H9 (cell line): Measurements from ENCODE around the gene MTFP1. TPM values are rescaled to one million over a fixed set of nuclear protein-coding genes. Genes with fewer than 3 reads are reported as not detected.
A peak's percentile ranks its signal among the peaks of the same experiment; 100 is the strongest.

Experiments used
- DNase-seq: peaks from one replicate; pipeline ENCODE4 v3.0.0-alpha.2; 2017
- H2AFZ ChIP-seq: one replicate; pipeline ENCODE4 v1.6.1; 2013; ENCODE audit warnings: mild to moderate bottlenecking, low read length, control low read depth, moderate library complexity
- H2AK5ac ChIP-seq: 2 replicates; pipeline ENCODE4 v1.6.1; 2013; ENCODE audit warnings: low read length, control low read depth, mixed read lengths; ENCODE audit not compliant: insufficient read length
- H2BK120ac ChIP-seq: one replicate; pipeline ENCODE4 v1.6.1; 2013; ENCODE audit warnings: low read depth, mild to moderate bottlenecking, low read length, control low read depth, inconsistent platforms; ENCODE audit not compliant: poor library complexity, severe bottlenecking
- H2BK12ac ChIP-seq: 2 replicates; pipeline ENCODE4 v1.6.1; 2013; ENCODE audit warnings: low read length, control low read depth, mixed read lengths, low read depth; ENCODE audit not compliant: insufficient read length
- H2BK15ac ChIP-seq: 2 replicates; pipeline ENCODE4 v1.6.1; 2013; ENCODE audit warnings: low read depth, low read length, control low read depth
- H2BK20ac ChIP-seq: one replicate; pipeline ENCODE4 v1.6.1; 2013; ENCODE audit warnings: low read depth, mild to moderate bottlenecking, low read length, control low read depth, inconsistent platforms; ENCODE audit not compliant: poor library complexity, severe bottlenecking
- H2BK5ac ChIP-seq: 2 replicates; pipeline ENCODE4 v1.6.1; 2013; ENCODE audit warnings: low read length, control low read depth, mixed read lengths; ENCODE audit not compliant: insufficient read length
- H3K14ac ChIP-seq: 2 replicates; pipeline ENCODE4 v1.6.1; 2013; ENCODE audit warnings: low read length, control low read depth; ENCODE audit not compliant: insufficient read depth
- H3K18ac ChIP-seq: 2 replicates; pipeline ENCODE4 v1.6.1; 2013; ENCODE audit warnings: low read depth, mild to moderate bottlenecking, mixed read lengths, low read length, control low read depth; ENCODE audit not compliant: insufficient read length
- H3K23ac ChIP-seq: 2 replicates; pipeline ENCODE4 v1.6.1; 2013; ENCODE audit warnings: low read length, control low read depth, mixed read lengths, low read depth; ENCODE audit not compliant: insufficient read length
- H3K23me2 ChIP-seq: 2 replicates; pipeline ENCODE4 v1.6.1; 2013; ENCODE audit warnings: low read depth, mild to moderate bottlenecking, mixed read lengths, low read length, control low read depth; ENCODE audit not compliant: insufficient read length, poor library complexity, severe bottlenecking
- H3K27ac ChIP-seq: 2 replicates; pipeline ENCODE4 v1.5.1; 2013; ENCODE audit warnings: low read length, control low read depth, mixed read lengths, low read depth; ENCODE audit not compliant: insufficient read length
- H3K27me3 ChIP-seq: 2 replicates; pipeline ENCODE4 v1.6.1; 2013; ENCODE audit warnings: low read length, control low read depth, inconsistent platforms; ENCODE audit not compliant: insufficient read depth
- H3K4ac ChIP-seq: 2 replicates; pipeline ENCODE4 v1.6.1; 2013; ENCODE audit warnings: low read depth, mild to moderate bottlenecking, control low read depth, inconsistent platforms, low read length, moderate library complexity
- H3K4me1 ChIP-seq: 2 replicates; pipeline ENCODE4 v1.6.1; 2013; ENCODE audit warnings: low read length, control low read depth, inconsistent platforms; ENCODE audit not compliant: insufficient read depth
- H3K4me2 ChIP-seq: 2 replicates; pipeline ENCODE4 v1.6.1; 2013; ENCODE audit warnings: low read length, control low read depth, mixed read lengths; ENCODE audit not compliant: insufficient read length, insufficient read depth
- H3K56ac ChIP-seq: 2 replicates; pipeline ENCODE4 v1.6.1; 2013; ENCODE audit warnings: low read depth, mild to moderate bottlenecking, mixed read lengths, low read length, control low read depth; ENCODE audit not compliant: insufficient read length
- H3K79me1 ChIP-seq: 2 replicates; pipeline ENCODE4 v1.6.1; 2013; ENCODE audit warnings: low read depth, mild to moderate bottlenecking, moderate library complexity, low read length, control low read depth, inconsistent platforms; ENCODE audit not compliant: insufficient read depth, poor library complexity, severe bottlenecking
- H3K79me2 ChIP-seq: 2 replicates; pipeline ENCODE4 v1.6.1; 2013; ENCODE audit warnings: low read length, control low read depth, inconsistent platforms; ENCODE audit not compliant: insufficient read depth
- H3K9ac ChIP-seq: 2 replicates; pipeline ENCODE4 v1.6.1; 2013; ENCODE audit warnings: low read length, control low read depth, mixed read lengths; ENCODE audit not compliant: insufficient read length; ENCODE audit errors: extremely low read depth
- H3K9me3 ChIP-seq: one replicate; pipeline ENCODE4 v1.6.1; 2013; ENCODE audit warnings: low read depth, low read length, inconsistent platforms; ENCODE audit not compliant: control insufficient read depth
- H3T11ph ChIP-seq: one replicate; pipeline ENCODE4 v1.6.1; 2013; ENCODE audit warnings: mild to moderate bottlenecking, low read length, control low read depth, inconsistent platforms
- H4K20me1 ChIP-seq: one replicate; pipeline ENCODE4 v1.6.1; 2013; ENCODE audit not compliant: control insufficient read depth, insufficient read length, insufficient read depth
- H4K5ac ChIP-seq: 2 replicates; pipeline ENCODE4 v1.6.1; 2013; ENCODE audit warnings: low read depth, mild to moderate bottlenecking, mixed read lengths, low read length, control low read depth; ENCODE audit not compliant: insufficient read length
- H4K8ac ChIP-seq: replicated peaks from 2 replicates; pipeline ENCODE4 v1.6.1; 2013; ENCODE audit warnings: low read length, control low read depth, mixed read lengths, low read depth; ENCODE audit not compliant: insufficient read length
- H4K91ac ChIP-seq: 2 replicates; pipeline ENCODE4 v1.6.1; 2013; ENCODE audit warnings: low read depth, mild to moderate bottlenecking, moderate library complexity, mixed read lengths, low read length, control low read depth; ENCODE audit not compliant: insufficient read length
- H3K27ac Mint-ChIP-seq, 3 experiments: 2 replicates in 2 of 3; 3 replicates in 1 of 3; pipeline ENCODE4 v1.8.0; 2020 to 2021; ENCODE audit warnings: mixed read lengths in 3 of 3, mild to moderate bottlenecking in 1 of 3, moderate library complexity in 1 of 3
- H3K27me3 Mint-ChIP-seq: 2 replicates; pipeline ENCODE4 v1.8.0; 2021; ENCODE audit warnings: low read depth, mild to moderate bottlenecking, moderate library complexity, mixed read lengths
- H3K36me3 Mint-ChIP-seq, 3 experiments: 2 replicates in 2 of 3; 3 replicates in 1 of 3; pipeline ENCODE4 v1.8.0; 2020 to 2021; ENCODE audit warnings: low read depth in 3 of 3, mixed read lengths in 3 of 3; ENCODE audit not compliant: insufficient read depth in 1 of 3
- H3K4me1 Mint-ChIP-seq, 2 experiments: 2 replicates each; pipeline ENCODE4 v1.8.0; 2020; ENCODE audit warnings: mixed read lengths in 2 of 2
- H3K4me3 Mint-ChIP-seq, 2 experiments: 2 replicates in 1 of 2; 3 replicates in 1 of 2; pipeline ENCODE4 v1.8.0; 2020 to 2021; ENCODE audit warnings: mild to moderate bottlenecking in 2 of 2, mixed read lengths in 2 of 2, moderate library complexity in 1 of 2
- H3K9me3 Mint-ChIP-seq, 2 experiments: 2 replicates in 1 of 2; 3 replicates in 1 of 2; pipeline ENCODE4 v1.8.0; 2020; ENCODE audit warnings: mild to moderate bottlenecking in 2 of 2, mixed read lengths in 2 of 2, moderate library complexity in 1 of 2
- CTCF ChIP-seq: fragments of 200-600 bp; sonication (generic); conservative IDR thresholded peaks from 3 replicates; pipeline ENCODE4 v1.8.0; 2021; ENCODE audit warnings: antibody characterized with exemption, mild to moderate bottlenecking
- WGBS: extraction: QIAGEN DNeasy Blood & Tissue Kit; methylation state at CpG from one replicate; pipeline ENCODE4 v1.1.7; 2013; ENCODE audit warnings: missing lambda C conversion rate, low lambda C conversion rate, mixed read lengths; ENCODE audit not compliant: insufficient read length; ENCODE audit errors: extremely low coverage; 5-methylcytosine and 5-hydroxymethylcytosine counted together
- total RNA-seq: library from RNA; stranded (reverse); gene quantifications from 2 replicates; pipeline ENCODE4 v1.2.1, GENCODE V29; 2021

The MTFP1 gene
- total RNA-seq, 1 experiment from 2014 or later = 46.8 TPM

GRCh38 chr22:30420347-30421125 is 5.0 kb upstream of the MTFP1 start:
- Histone ChIP-seq H2AFZ (no peak overlapping the region), H3K56ac (no peak overlapping the region), H3K27me3 (no peaks in the 10 kb centered on the region), H4K5ac (no peak overlapping the region), H4K91ac (no peak overlapping the region), H3K4ac (no peak overlapping the region), H2BK20ac (no peak overlapping the region), H3K23me2 (peaks cover 16% of the 10 kb centered on the region), H3K27ac (no peak overlapping the region), H3K4me2 (no peak overlapping the region), H3K9me3 (no peaks in the 10 kb centered on the region), H2AK5ac (no peak overlapping the region), H3K23ac (no peak overlapping the region), H2BK12ac (no peak overlapping the region), H3K79me2 (no peaks in the 10 kb centered on the region), H3K79me1 (no peaks in the 10 kb centered on the region), H3K18ac (no peak overlapping the region), H4K20me1 (no peaks in the 10 kb centered on the region), H2BK15ac (no peak overlapping the region), H3K9ac (no peak overlapping the region), H3T11ph (no peak overlapping the region), H3K14ac (no peak overlapping the region), H4K8ac (no peak overlapping the region), H2BK120ac (no peak overlapping the region), H2BK5ac (no peak overlapping the region), H3K4me1 (peaks cover 7% of the 10 kb centered on the region; the same call in 1 of the 2 replicates)
- Mint-ChIP-seq H3K27me3 (no peaks in the 10 kb centered on the region; the same call in 1 of the 2 replicates), H3K4me1 (peaks cover 26 to 32% of the 10 kb centered on the region in 2 experiments), H3K4me3 (no peak overlapping the region), H3K36me3 (peaks cover 7 to 55% (median 50%) of the 10 kb centered on the region in 3 experiments), H3K9me3 (no peaks in the 10 kb centered on the region), H3K27ac (peak overlapping the region in 1 of 3 experiments; percentile 64; a peak in 2 of 7 replicates)
- no CpG with 5 or more reads among the region's 6 CpGs for WGBS
- TF ChIP-seq CTCF = no peak
- no peak for DNase-seq
